Tibial nerve (tissue), 4 donors: ENCODE measurements around the gene BHLHA15. TPM values are rescaled to one million over a fixed set of nuclear protein-coding genes. Genes with fewer than 3 reads are reported as not detected.

Experiments used
- DNase-seq, 2 donors: peaks; one replicate each; pipeline ENCODE4 v3.0.0-alpha.2; 2019; ENCODE audit warnings: low spot score in 2 of 2
- H3K27ac ChIP-seq, 4 donors: fragments of 200-600 bp; sonication (generic) in 3 of 4; one replicate each; pipeline ENCODE4 v1.5.1; 2017 to 2019; ENCODE audit warnings: mild to moderate bottlenecking in 1 of 4
- H3K27me3 ChIP-seq, 2 donors: fragments of 200-600 bp; sonication (generic) in 1 of 2; one replicate each; pipeline versions ENCODE4 v1.5.1 to v1.6.0; 2017 to 2019
- H3K36me3 ChIP-seq, 3 donors: fragments of 200-600 bp; sonication (generic); one replicate each; pipeline ENCODE4 v1.5.1; 2018 to 2019
- H3K4me1 ChIP-seq, 4 donors: fragments of 200-600 bp; sonication (generic) in 3 of 4; one replicate each; pipeline ENCODE4 v1.5.1; 2017 to 2019
- H3K4me3 ChIP-seq, 4 donors: fragments of 200-600 bp; sonication (generic) in 3 of 4; one replicate each; pipeline ENCODE4 v1.5.1; 2017 to 2019; ENCODE audit warnings: mild to moderate bottlenecking in 1 of 4, moderate library complexity in 1 of 4
- H3K9me3 ChIP-seq, 4 donors: fragments of 200-600 bp; sonication (generic) in 3 of 4; one replicate each; pipeline ENCODE4 v1.5.1; 2017 to 2019
- EP300 ChIP-seq, 2 donors: sonication (generic); formaldehyde crosslinking; IDR thresholded peaks; one replicate each; pipeline ENCODE4 v1.6.1; 2017; ENCODE audit warnings: antibody characterized with exemption in 2 of 2, mild to moderate bottlenecking in 1 of 2
- POLR2A ChIP-seq, 2 donors: fragments of 450-650 bp; IDR thresholded peaks; one replicate each; pipeline ENCODE4 v1.6.1; 2017; ENCODE audit warnings: antibody characterized with exemption in 2 of 2, mild to moderate bottlenecking in 2 of 2, moderate library complexity in 2 of 2
- WGBS, 2 donors: methylation state at CpG; one replicate each; pipeline ENCODE4 v1.1.5; 2018; 5-methylcytosine and 5-hydroxymethylcytosine counted together
- total RNA-seq, 4 donors: library from RNA; depleted of rRNA; stranded (reverse); fragments of >200 nt; gene quantifications; one replicate each; pipeline ENCODE4 v1.1.0, GENCODE V29; 2016
- TF ChIP-seq, protein P1 (sequence below), 5 experiments: fragments of 200-600 bp in 3 of 5; fragments of 450-650 bp in 2 of 5; sonication (generic) in 3 of 5; IDR thresholded peaks; one replicate each; pipeline ENCODE4 v1.5.1; 2016 to 2019; ENCODE audit warnings: antibody characterized with exemption in 5 of 5, mild to moderate bottlenecking in 3 of 5, moderate library complexity in 2 of 5

BHLHA15 gene
- total RNA-seq, 4 donors from 2014 or later: not detected

DNA sequence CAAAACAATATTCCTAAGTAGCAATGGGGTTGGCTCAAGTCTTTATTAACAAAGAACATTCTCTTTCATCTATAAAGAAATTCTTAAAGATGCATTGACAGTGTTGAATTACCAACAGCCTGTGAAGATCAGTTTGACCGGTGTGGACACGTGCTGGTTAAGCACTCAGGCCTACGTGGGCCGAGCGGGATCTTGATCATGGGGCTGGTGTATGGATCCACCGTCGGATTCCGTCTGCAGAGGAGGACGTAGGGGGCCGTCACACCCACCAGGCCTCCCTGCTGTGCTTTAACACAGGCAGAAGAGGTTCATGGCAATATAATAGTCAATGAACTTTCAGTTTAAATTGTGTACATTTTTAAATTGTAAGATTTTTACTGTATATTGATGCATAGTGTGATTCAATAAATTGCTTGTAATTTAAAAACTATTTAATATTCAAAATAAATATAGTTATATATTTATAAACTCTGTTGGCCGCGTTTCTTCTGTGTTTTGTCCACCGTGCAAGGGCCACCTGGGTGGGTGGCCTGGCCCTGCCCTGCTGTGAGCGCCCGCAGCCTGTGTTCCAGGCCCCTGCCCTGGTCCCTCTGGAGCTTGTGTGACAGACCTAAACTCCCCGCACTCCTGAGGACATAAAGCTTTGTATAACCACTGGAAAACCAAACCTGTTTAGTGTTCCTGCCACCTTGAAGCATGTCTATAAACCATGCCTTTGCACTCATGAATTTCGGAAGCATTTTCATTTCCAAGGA, 1.9 kb upstream of the BHLHA15 start:
- DNase-seq: peak in 1 of 2 donors; percentile 11
- TF ChIP-seq POLR2A (IDR thresholded peaks at IDR 0.05): no peak
- TF ChIP-seq, protein P1, sequence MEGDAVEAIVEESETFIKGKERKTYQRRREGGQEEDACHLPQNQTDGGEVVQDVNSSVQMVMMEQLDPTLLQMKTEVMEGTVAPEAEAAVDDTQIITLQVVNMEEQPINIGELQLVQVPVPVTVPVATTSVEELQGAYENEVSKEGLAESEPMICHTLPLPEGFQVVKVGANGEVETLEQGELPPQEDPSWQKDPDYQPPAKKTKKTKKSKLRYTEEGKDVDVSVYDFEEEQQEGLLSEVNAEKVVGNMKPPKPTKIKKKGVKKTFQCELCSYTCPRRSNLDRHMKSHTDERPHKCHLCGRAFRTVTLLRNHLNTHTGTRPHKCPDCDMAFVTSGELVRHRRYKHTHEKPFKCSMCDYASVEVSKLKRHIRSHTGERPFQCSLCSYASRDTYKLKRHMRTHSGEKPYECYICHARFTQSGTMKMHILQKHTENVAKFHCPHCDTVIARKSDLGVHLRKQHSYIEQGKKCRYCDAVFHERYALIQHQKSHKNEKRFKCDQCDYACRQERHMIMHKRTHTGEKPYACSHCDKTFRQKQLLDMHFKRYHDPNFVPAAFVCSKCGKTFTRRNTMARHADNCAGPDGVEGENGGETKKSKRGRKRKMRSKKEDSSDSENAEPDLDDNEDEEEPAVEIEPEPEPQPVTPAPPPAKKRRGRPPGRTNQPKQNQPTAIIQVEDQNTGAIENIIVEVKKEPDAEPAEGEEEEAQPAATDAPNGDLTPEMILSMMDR (IDR thresholded peaks at IDR 0.05): no peak
- no peak for TF ChIP-seq EP300 (IDR thresholded peaks at IDR 0.05)
- 88 to 89% methylated on average over 17 of the region's 17 CpGs for WGBS, 2 donors
- no peaks in the 10 kb centered on the region for H3K9me3 ChIP-seq
- H3K36me3 ChIP-seq: peaks cover 0 to 47% (median 0%) of the 10 kb centered on the region in 3 donors
- no peak overlapping the region for H3K27ac ChIP-seq
- peaks cover 0 to 10% of the 10 kb centered on the region in 2 donors for H3K27me3 ChIP-seq
- H3K4me1 ChIP-seq: peaks cover 0 to 21% (median 0%) of the 10 kb centered on the region in 4 donors
- H3K4me3 ChIP-seq: no peak overlapping the region

DNA sequence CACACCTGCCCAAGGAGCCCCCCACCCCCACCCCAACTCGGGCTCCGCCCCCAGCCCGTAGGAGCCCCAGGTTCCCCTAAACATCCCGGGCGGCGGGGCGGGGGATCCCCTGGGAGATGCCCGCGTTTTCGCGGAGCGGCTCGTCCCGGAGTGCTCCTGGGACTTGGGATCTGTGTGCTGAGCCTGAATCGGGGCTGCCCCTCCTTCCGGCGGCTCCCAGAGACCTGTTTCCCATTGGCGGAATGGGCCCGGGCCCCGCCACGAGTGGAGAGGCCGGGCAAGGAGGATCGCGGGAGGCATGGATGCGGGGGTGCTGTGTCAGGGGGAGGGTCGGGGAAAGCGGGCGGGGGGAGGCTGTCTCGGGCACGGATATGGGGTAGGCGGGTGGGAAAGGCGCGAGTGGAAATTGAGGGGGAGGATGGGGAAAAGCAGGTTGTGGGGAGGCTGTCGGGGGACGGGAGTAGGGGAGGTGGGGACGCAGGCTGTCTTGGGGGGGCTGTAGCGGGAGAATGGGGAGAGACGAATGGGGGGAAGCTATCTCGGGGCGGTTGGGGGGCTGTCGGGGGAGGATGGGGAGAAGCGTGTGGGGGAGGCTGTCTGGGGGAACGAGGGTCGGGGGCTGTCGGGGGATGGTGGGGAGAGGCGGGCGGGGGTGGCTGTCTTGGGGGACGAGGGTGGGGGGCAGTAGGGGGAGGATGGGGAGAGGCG, 572 bp upstream of the BHLHA15 start:
- peaks cover 0 to 21% (median 0%) of the 10 kb centered on the region in 4 donors for H3K4me1 ChIP-seq
- DNase-seq: no peak
- peaks cover 0 to 10% of the 10 kb centered on the region in 2 donors for H3K27me3 ChIP-seq
- H3K27ac ChIP-seq: no peak overlapping the region
- peak overlapping the region in 3 of 4 donors; percentile 18 to 41 (median 19) for H3K4me3 ChIP-seq
- H3K36me3 ChIP-seq: peaks cover 0 to 36% (median 0%) of the 10 kb centered on the region in 3 donors
- 0 to 4% methylated on average over 10 to 16 of the region's 49 CpGs for WGBS, 2 donors
- TF ChIP-seq, protein P1 (IDR thresholded peaks at IDR 0.05): no peak
- TF ChIP-seq POLR2A (IDR thresholded peaks at IDR 0.05) (no peak), EP300 (IDR thresholded peaks at IDR 0.05) (no peak)
- no peaks in the 10 kb centered on the region for H3K9me3 ChIP-seq

DNA sequence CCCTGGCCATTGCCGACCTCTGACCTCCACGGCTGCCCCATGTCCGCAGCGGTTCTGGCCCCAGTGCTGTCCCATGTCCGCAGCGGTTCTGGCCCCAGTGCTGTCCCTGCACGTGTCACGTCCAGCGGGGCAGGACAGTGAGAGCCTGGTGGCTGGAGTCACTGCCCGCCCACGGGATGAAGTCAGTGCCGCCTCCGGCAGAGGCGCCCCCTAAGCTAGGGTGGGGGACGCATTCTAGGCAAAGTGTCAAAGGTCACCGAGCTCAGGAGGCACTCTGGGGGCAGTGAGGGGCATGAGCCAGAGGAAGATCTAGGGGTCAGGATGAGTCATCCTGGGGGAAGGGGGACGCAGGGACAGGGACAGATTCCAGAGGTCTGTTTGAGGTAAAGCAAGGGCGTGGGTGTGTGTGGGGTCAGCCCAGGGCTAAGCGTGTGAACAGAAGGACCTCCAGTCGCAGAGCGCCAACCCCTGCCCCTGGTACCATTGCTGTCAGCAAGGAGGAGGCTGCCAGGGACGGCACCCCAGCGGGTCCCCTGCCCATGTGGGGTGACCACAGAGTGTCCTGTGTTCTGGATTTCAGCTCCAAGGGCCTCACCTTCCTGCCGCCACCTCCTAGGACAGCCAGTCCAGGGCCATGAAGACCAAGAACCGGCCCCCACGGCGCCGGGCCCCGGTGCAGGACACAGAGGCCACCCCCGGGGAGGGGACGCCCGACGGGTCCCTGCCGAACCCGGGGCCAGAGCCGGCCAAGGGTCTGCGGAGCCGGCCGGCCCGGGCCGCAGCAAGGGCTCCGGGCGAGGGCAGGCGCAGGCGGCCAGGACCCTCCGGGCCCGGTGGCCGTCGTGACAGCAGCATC, 665 bp downstream of the BHLHA15 start:
- TF ChIP-seq, protein P1 (IDR thresholded peaks at IDR 0.05): no peak
- no peak for TF ChIP-seq EP300 (IDR thresholded peaks at IDR 0.05)
- no peak for TF ChIP-seq POLR2A (IDR thresholded peaks at IDR 0.05)
- H3K9me3 ChIP-seq: no peaks in the 10 kb centered on the region
- peak overlapping the region in 1 of 4 donors; percentile 41 for H3K4me3 ChIP-seq
- H3K27me3 ChIP-seq: peaks cover 0 to 10% of the 10 kb centered on the region in 2 donors
- WGBS, 2 donors: 73 to 84% methylated on average over 38 to 44 of the region's 49 CpGs
- no peak for DNase-seq
- H3K36me3 ChIP-seq: peaks cover 0 to 36% (median 0%) of the 10 kb centered on the region in 3 donors
- no peak overlapping the region for H3K27ac ChIP-seq
- peaks cover 0 to 21% (median 0%) of the 10 kb centered on the region in 4 donors for H3K4me1 ChIP-seq

DNA sequence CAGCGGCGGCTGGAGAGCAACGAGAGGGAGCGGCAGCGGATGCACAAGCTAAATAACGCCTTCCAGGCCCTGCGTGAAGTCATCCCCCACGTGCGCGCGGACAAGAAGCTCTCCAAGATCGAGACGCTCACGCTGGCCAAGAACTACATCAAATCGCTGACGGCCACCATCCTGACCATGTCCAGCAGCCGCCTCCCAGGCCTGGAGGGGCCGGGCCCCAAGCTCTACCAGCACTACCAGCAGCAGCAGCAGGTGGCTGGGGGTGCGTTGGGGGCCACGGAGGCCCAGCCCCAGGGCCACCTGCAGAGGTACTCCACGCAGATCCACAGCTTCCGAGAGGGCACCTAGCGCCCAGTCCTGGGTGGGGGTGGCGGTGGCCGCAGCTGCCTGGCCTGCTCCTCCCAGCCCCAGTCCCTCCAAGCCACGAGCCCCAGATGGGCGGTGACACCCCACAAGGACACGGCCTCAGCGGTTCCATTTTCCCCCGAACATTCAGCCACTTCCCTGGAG, 1.3 kb downstream of the BHLHA15 start:
- H3K4me3 ChIP-seq: no peak overlapping the region
- peaks cover 0 to 22% (median under 1%) of the 10 kb centered on the region in 4 donors for H3K4me1 ChIP-seq
- no peak overlapping the region for H3K27ac ChIP-seq
- WGBS, 2 donors: 92 to 93% methylated on average over 23 to 30 of the region's 30 CpGs
- H3K27me3 ChIP-seq: peaks cover 0 to 10% of the 10 kb centered on the region in 2 donors
- no peaks in the 10 kb centered on the region for H3K9me3 ChIP-seq
- peaks cover 0 to 36% (median 0%) of the 10 kb centered on the region in 3 donors for H3K36me3 ChIP-seq
- TF ChIP-seq EP300 (IDR thresholded peaks at IDR 0.05) (no peak), POLR2A (IDR thresholded peaks at IDR 0.05) (no peak)
- TF ChIP-seq, protein P1 (IDR thresholded peaks at IDR 0.05): no peak
- DNase-seq: no peak
